NCI-H82 (cell line): ENCODE results near the gene GATA5.

Experiments used
- DNase-seq: peaks from one replicate; lab custom pipeline; 2025; lab: John Stamatoyannopoulos, UW

GATA5 gene, protein sequence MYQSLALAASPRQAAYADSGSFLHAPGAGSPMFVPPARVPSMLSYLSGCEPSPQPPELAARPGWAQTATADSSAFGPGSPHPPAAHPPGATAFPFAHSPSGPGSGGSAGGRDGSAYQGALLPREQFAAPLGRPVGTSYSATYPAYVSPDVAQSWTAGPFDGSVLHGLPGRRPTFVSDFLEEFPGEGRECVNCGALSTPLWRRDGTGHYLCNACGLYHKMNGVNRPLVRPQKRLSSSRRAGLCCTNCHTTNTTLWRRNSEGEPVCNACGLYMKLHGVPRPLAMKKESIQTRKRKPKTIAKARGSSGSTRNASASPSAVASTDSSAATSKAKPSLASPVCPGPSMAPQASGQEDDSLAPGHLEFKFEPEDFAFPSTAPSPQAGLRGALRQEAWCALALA

DNA sequence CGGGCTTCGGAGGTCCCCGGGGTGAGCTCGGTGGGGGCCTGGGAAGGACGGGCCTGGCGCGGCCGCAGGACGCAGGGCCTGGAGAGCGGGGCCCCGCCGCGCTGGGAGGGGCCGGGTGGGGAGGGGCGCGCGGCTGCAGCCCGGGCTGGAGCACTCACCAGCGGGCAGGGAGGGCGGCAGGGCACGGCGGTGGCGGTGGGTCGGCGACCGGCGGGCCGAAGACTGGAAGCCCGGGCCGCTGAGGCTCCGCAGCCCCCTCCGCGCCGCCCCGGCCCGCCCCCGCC lies at the start of gene GATA5:
TSS of gene GATA5 (minus strand) at position 224 of the 284 bp plus-strand sequence. CDS start 474 bp downstream, outside the sequence.
- no peak for DNase-seq

GRCh38 chr20:62525014-62525413 lies 49.2 kb upstream of the GATA5 start:
- no peak for DNase-seq

GRCh38 chr20:62524505-62524911 lies 48.7 kb upstream of the GATA5 start:
- peak; percentile 63 for DNase-seq

GRCh38 chr20:62523473-62524203 lies 47.8 kb upstream of the GATA5 start:
- DNase-seq, result peak; percentile 16

GRCh38 chr20:62522748-62523396 lies 47.1 kb upstream of the GATA5 start:
- no peak for DNase-seq

DNA sequence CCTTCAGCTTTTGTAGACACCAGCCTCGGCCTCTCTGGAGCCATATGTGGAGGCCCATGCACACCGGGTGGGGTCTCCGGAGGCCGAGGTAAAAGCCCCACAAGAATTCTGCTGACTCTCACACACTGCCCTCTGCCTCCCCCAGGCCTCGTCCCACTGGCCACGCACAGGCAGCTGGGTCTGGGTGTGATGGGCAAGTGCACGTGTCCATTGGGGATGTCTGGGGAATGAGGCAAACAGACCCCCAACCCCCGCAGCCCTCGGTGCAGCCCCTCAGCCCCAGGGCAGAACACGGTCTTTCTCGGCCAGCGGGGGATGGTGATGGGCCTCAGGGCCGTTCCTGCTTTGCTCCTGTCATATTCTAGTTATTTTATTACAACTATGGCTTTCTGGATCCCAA lies 44.0 kb upstream of the GATA5 start:
- DNase-seq, result no peak

DNA sequence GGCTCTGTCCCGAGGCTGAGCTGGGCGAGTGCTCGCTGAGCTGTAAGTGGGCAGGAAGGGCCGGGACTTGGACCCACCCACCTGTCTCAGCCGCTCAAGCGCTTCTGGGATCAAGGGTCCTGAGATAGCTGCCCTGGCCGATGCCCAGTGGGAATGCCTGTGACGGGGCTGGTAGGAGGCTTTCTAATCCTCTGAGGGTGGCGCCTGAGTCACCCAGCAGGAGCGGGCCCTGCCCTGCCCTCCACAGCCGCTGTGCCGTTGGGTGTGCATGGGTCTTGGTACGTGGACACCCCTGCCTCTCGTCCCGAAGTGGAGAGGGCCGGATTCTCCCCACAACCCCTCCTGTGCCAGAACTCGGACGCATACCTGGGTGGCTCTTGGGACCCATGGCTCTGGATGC lies 43.1 kb upstream of the GATA5 start:
- no peak for DNase-seq

- DNase-seq, result no peak
Measured at GRCh38 chr20:62517901-62518610, 42.3 kb upstream of the GATA5 start.

DNA sequence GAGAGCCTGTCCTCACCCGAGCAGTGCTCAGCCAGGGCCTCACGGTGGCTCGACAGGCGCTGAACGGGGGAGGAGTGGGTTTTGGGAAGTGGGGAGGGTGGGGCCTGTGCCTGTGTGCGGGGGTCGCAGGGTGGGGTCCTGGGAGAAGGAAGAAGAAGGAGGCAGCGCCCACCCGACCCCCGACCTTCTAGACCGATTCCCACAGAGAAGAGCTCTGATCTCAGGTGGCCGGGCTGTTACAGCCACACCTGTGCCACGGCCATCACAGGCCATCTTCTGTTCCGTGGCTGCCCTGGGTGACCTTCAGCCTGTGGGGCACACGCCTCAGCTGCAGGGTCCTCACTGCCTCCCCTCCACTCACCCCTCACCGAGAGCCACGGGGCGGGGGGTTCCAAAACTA lies 41.4 kb upstream of the GATA5 start:
- no peak for DNase-seq

DNA sequence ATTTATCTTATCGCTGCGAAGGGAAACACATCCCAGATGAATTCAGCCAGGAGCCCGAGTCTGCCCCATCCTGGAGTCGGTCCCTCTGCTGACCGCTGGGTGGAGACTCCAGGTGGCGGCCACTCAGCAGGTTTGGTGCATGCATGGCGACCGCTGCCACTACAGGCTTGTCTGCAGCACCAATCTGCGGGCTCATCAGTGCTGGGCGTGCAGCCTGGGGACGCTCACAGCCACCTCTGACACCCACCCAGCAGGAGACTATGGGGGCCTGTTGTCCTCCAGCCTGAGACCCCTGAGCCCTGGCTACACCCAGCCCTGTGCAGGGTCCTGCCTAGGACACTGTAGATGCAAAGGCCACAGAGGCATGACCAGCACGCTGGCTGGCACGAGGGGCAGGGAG lies 40.5 kb upstream of the GATA5 start:
- DNase-seq, result peak; percentile 54

DNA sequence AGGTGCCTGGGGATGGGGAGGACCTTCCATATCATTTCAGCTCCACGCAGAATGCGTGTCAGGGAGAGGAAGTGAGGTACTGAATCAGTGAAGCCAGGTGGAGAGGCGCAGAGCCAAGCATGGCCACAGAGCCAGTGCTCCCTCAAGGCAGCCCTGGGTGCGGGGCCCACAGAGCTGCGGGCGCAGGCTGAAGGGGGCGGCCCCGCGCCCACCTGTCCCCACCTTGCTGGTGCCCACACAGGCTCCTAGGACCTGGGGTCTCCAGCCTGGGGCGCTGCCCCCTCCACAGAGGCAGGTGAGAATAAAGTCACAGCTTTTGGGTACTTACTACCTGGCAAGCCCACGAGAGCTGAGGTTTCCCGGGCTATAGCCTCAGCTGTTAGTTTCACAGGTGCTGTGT lies 40.0 kb upstream of the GATA5 start:
- no peak for DNase-seq

DNA sequence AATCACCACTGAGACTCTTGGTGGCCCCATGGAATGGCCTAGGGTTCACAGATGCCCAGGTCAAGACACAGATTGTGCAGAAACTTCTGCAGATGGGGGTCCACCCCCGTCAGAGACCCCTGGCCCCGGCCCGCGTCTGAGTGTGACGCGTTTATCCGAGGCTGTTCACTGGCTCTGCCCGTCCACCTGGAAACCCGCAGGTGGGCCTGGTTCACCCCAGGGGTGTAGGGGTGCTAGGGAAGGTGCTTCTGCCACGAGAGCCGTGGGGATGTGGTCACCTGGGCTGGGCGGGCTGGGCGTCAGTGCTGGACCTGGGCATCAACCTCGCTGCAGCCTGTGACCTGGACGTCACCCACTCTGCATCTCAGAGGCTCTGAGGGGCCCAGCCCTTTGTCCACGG lies 39.5 kb upstream of the GATA5 start:
- no peak for DNase-seq

DNA sequence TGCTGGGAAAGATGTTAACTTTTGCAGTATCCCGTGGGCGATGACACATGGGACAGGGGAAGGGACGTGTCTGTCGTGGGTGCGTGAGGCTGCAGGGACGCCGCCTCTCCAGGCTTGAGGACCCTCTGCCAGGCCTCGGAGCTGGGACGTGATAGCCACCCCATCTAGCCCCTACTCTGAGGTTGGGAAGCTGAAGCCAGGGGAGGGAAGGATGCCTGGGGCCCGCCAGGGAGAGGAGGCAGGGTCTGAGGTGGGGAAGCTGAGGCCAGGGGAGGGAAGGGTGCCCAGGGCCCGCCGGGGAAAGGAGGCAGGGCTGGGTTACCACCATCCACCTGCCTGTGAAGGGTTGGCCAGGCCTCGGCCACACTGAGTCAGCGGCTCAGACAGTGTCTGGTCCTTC lies 38.2 kb upstream of the GATA5 start:
- no peak for DNase-seq

- no peak for DNase-seq
Measured at GRCh38 chr20:62511915-62512610, 36.3 kb upstream of the GATA5 start.

DNA sequence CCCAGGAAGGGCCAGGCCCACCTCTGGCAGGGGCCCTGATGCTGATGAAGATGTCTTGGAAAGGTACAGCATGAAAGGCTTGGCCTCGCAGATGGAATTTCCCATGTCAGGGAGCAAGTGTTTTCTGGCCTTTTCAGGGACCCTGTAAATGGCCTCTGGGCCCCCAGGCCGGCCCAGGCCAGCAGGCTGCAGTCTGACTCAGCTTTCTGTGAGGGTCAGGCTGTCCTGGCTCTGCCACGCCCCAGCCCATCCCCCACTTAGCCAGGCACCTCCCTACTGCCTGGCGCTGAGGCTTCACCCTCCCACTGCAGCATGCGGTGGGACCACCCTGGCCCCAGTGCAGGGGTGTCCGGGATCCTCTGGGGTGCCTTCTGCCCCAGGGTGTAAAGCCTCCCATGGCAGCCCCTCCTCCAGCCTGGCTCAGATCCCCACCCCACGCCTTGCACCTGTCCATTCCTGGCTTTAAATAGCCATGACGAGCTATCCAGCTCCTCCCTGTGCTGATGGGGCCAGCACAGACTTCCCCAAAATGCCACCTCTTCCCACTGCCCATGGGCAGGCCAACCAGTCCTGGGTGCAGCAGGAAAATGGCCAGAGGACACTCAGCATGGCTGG lies 35.6 kb upstream of the GATA5 start:
- no peak for DNase-seq

DNA sequence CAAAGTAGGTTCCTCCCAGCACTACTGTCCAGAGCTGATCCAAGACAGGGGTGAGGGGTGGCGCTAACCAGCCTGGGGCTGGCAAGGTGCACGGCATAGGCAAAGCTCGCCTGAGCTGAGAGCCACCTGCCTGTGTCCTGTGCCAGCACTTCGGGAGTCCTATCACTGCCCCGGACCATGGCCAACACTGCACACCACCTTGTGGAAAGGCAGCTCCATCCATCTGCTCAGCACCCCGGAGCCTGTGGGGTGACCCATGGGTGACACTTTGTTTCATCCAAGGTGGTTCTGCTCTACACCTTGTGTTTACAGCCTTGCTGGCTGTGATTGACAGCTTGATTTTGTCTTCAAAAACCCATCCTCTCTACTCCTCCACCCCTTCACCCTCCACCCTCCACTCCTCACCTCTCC lies 32.9 kb upstream of the GATA5 start:
- DNase-seq, result no peak

DNA sequence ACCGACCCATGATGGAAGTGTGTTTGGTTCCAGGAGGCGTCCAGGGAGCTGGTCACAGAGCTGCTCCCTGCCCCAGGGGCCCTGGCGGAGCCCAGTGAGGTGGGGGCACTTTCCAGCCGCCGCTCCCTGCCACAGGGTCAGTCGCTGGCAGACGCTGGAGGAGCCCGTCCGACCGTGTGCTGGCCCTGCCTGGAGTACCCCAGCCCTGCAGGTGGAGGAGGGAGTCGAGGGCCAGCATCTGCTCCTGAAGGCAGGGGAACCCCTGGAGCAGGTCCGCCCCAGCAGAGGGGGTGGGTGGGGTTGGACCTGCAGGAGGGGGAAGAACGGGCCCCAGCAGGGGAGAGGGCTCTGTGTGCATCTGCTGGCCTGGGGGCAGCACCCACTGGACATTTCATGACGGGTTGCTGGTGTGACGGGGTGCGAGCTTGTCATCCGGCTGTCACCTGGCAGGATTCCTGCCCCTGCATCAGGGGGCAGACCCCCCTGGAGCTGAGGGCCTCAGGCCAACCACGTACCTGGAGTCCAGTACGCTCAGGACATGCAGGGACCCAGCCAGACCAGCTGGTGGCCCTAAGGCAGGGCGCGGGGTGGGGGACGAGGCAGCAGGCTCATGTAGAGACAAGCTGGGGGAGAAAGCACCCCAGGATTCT lies 32.3 kb upstream of the GATA5 start:
- DNase-seq, result no peak

DNA sequence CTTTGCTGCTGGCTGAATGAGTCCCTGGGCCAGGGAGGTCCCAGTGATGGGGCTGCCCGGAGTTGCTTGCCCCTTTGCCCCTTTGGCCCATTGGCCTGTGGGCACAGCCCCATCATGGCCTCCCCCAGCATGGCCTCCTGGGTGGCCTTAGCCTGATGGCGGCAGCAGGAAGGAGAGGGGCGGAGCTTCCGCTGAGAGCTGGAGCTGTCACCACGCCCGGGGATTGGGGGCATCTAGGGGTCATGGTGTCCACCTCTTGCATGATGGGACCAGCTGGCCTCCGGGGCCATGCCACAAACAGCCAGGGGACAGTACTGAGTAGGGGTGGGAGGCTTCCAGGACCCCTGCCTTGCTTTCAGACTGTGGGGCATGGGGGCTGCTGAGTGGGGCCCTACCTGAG lies 31.5 kb upstream of the GATA5 start:
- no peak for DNase-seq

- DNase-seq, result no peak
Measured at GRCh38 chr20:62506791-62507190, 31.0 kb upstream of the GATA5 start.

GRCh38 chr20:62506087-62506486 lies 30.3 kb upstream of the GATA5 start:
- no peak for DNase-seq
